ENCODE results near the gene TMEM184A.

The TMEM184A gene

GRCh38 chr7:1566687-1567048 is 10.7 kb upstream of the TMEM184A start:
- DNase-seq = no peak

GRCh38 chr7:1564603-1565022 is 8.6 kb upstream of the TMEM184A start:
- no peak for DNase-seq

GRCh38 chr7:1563981-1564602 is 8.1 kb upstream of the TMEM184A start:
- no peak for DNase-seq

GRCh38 chr7:1562597-1563051 is 6.6 kb upstream of the TMEM184A start:
- DNase-seq = no peak

GRCh38 chr7:1562116-1562515 is 6.1 kb upstream of the TMEM184A start:
- DNase-seq = no peak

GRCh38 chr7:1561036-1561940 is 5.3 kb upstream of the TMEM184A start:
- no peak for DNase-seq

- no peak for DNase-seq
Observed at GRCh38 chr7:1560620-1561031, 4.6 kb upstream of the TMEM184A start.

- DNase-seq = no peak
Observed at GRCh38 chr7:1559626-1560590, 3.9 kb upstream of the TMEM184A start.

- DNase-seq = no peak
Observed at GRCh38 chr7:1558841-1559625, 3.0 kb upstream of the TMEM184A start.

- DNase-seq = no peak
Observed at GRCh38 chr7:1558181-1558811, 2.3 kb upstream of the TMEM184A start.

- no peak for DNase-seq
Observed at GRCh38 chr7:1557771-1558170, 1.8 kb upstream of the TMEM184A start.

GRCh38 chr7:1557006-1557405 is 1.0 kb upstream of the TMEM184A start:
- no peak for DNase-seq

GRCh38 chr7:1555046-1555812 is 776 bp downstream of the TMEM184A start:
- no peak for DNase-seq

GRCh38 chr7:1554333-1555045 is 1.5 kb downstream of the TMEM184A start:
- DNase-seq = no peak

- DNase-seq = no peak
Observed at GRCh38 chr7:1553512-1554210, 2.3 kb downstream of the TMEM184A start.

- no peak for DNase-seq
Observed at GRCh38 chr7:1552200-1552599, 3.8 kb downstream of the TMEM184A start.

- DNase-seq = no peak
Observed at GRCh38 chr7:1550846-1551155, 5.2 kb downstream of the TMEM184A start.

GRCh38 chr7:1550005-1550845 is 5.8 kb downstream of the TMEM184A start:
- no peak for DNase-seq

Data from GF-D8 (cell line).